ENCODE data around the gene AHI1.

The AHI1 gene

GRCh38 chr6:135295085-135295484 lies 202.5 kb downstream of the AHI1 start:
- H3K4me3 Mint-ChIP-seq = no peak overlapping the region

GRCh38 chr6:135291288-135292076 lies 206.1 kb downstream of the AHI1 start:
- H3K4me1 Mint-ChIP-seq = no peaks in the 10 kb centered on the region
- no peak overlapping the region for H3K27ac Mint-ChIP-seq
- H3K27me3 Mint-ChIP-seq = no peaks in the 10 kb centered on the region
- H3K36me3 Mint-ChIP-seq = peaks cover 20% of the 10 kb centered on the region
- peaks cover 9% of the 10 kb centered on the region for H3K9me3 Mint-ChIP-seq
- no peak overlapping the region for H3K4me3 Mint-ChIP-seq

More at GRCh38 chr6:135295085-135295484, 202.5 kb downstream of the AHI1 start:
- Mint-ChIP-seq H3K4me1 (peaks cover 6% of the 10 kb centered on the region), H3K36me3 (peaks cover 15% of the 10 kb centered on the region), H3K9me3 (peaks cover 10% of the 10 kb centered on the region), H3K27ac (no peak overlapping the region), H3K27me3 (no peaks in the 10 kb centered on the region)

GRCh38 chr6:135289816-135290215 lies 207.7 kb downstream of the AHI1 start:
- Mint-ChIP-seq H3K36me3 (peaks cover 18% of the 10 kb centered on the region), H3K27ac (no peak overlapping the region), H3K4me3 (no peak overlapping the region), H3K4me1 (no peaks in the 10 kb centered on the region), H3K9me3 (no peaks in the 10 kb centered on the region), H3K27me3 (no peaks in the 10 kb centered on the region)

- Mint-ChIP-seq H3K9me3 (no peaks in the 10 kb centered on the region), H3K36me3 (peaks cover 15% of the 10 kb centered on the region), H3K4me3 (no peak overlapping the region), H3K27me3 (no peaks in the 10 kb centered on the region), H3K4me1 (no peaks in the 10 kb centered on the region), H3K27ac (no peak overlapping the region)
Observed at GRCh38 chr6:135286962-135287538, 210.5 kb downstream of the AHI1 start.

GRCh38 chr6:135285165-135285564 lies 212.4 kb downstream of the AHI1 start:
- H3K36me3 Mint-ChIP-seq = peaks cover 15% of the 10 kb centered on the region
- H3K27me3 Mint-ChIP-seq = no peaks in the 10 kb centered on the region
- no peaks in the 10 kb centered on the region for H3K4me1 Mint-ChIP-seq
- H3K9me3 Mint-ChIP-seq = no peaks in the 10 kb centered on the region
- no peak overlapping the region for H3K27ac Mint-ChIP-seq
- H3K4me3 Mint-ChIP-seq = no peak overlapping the region

GRCh38 chr6:135283926-135284325 lies 213.6 kb downstream of the AHI1 start:
- no peaks in the 10 kb centered on the region for H3K9me3 Mint-ChIP-seq
- H3K27ac Mint-ChIP-seq = no peak overlapping the region
- H3K27me3 Mint-ChIP-seq = no peaks in the 10 kb centered on the region
- peaks cover 15% of the 10 kb centered on the region for H3K36me3 Mint-ChIP-seq
- no peak overlapping the region for H3K4me3 Mint-ChIP-seq
- H3K4me1 Mint-ChIP-seq = no peaks in the 10 kb centered on the region

- no peak overlapping the region for H3K27ac Mint-ChIP-seq
- H3K27me3 Mint-ChIP-seq = no peaks in the 10 kb centered on the region
- no peaks in the 10 kb centered on the region for H3K9me3 Mint-ChIP-seq
- H3K36me3 Mint-ChIP-seq = peaks cover 13% of the 10 kb centered on the region
- H3K4me1 Mint-ChIP-seq = no peaks in the 10 kb centered on the region
- H3K4me3 Mint-ChIP-seq = no peak overlapping the region
Observed at GRCh38 chr6:135282395-135282794, 215.1 kb downstream of the AHI1 start.

- Mint-ChIP-seq H3K9me3 (no peaks in the 10 kb centered on the region), H3K4me3 (no peak overlapping the region), H3K27ac (no peak overlapping the region), H3K4me1 (no peaks in the 10 kb centered on the region), H3K36me3 (peaks cover 10% of the 10 kb centered on the region), H3K27me3 (no peaks in the 10 kb centered on the region)
Observed at GRCh38 chr6:135281964-135282363, 215.6 kb downstream of the AHI1 start.

GRCh38 chr6:135281227-135281626 lies 216.3 kb downstream of the AHI1 start:
- no peak overlapping the region for H3K27ac Mint-ChIP-seq
- H3K9me3 Mint-ChIP-seq = no peaks in the 10 kb centered on the region
- H3K27me3 Mint-ChIP-seq = no peaks in the 10 kb centered on the region
- peaks cover 7% of the 10 kb centered on the region for H3K36me3 Mint-ChIP-seq
- no peaks in the 10 kb centered on the region for H3K4me1 Mint-ChIP-seq
- H3K4me3 Mint-ChIP-seq = no peak overlapping the region

GRCh38 chr6:135280375-135281136 lies 217.0 kb downstream of the AHI1 start:
- Mint-ChIP-seq H3K4me1 (no peaks in the 10 kb centered on the region), H3K9me3 (no peaks in the 10 kb centered on the region), H3K27me3 (no peaks in the 10 kb centered on the region)

GRCh38 chr6:135277422-135277821 lies 220.1 kb downstream of the AHI1 start:
- H3K9me3 Mint-ChIP-seq = no peaks in the 10 kb centered on the region
- peaks cover 3% of the 10 kb centered on the region for H3K27me3 Mint-ChIP-seq
- H3K27ac Mint-ChIP-seq = no peak overlapping the region
- no peaks in the 10 kb centered on the region for H3K4me1 Mint-ChIP-seq
- no peak overlapping the region for H3K4me3 Mint-ChIP-seq
- H3K36me3 Mint-ChIP-seq = peaks cover 4% of the 10 kb centered on the region

More at GRCh38 chr6:135280375-135281136, 217.0 kb downstream of the AHI1 start:
- Mint-ChIP-seq H3K27ac (no peak overlapping the region), H3K36me3 (peaks cover 4% of the 10 kb centered on the region), H3K4me3 (no peak overlapping the region)

GRCh38 chr6:135274561-135275293 lies 222.8 kb downstream of the AHI1 start:
- Mint-ChIP-seq H3K36me3 (peaks cover 4% of the 10 kb centered on the region), H3K4me1 (no peaks in the 10 kb centered on the region), H3K9me3 (no peaks in the 10 kb centered on the region), H3K27ac (no peak overlapping the region), H3K4me3 (no peak overlapping the region), H3K27me3 (peaks cover 3% of the 10 kb centered on the region)

GRCh38 chr6:135271626-135272025 lies 225.9 kb downstream of the AHI1 start:
- Mint-ChIP-seq H3K27me3 (peaks cover 3% of the 10 kb centered on the region), H3K4me3 (no peak overlapping the region), H3K4me1 (no peaks in the 10 kb centered on the region), H3K9me3 (no peaks in the 10 kb centered on the region), H3K36me3 (no peaks in the 10 kb centered on the region), H3K27ac (no peak overlapping the region)

GRCh38 chr6:135270676-135271536 lies 226.6 kb downstream of the AHI1 start:
- H3K4me1 Mint-ChIP-seq = no peaks in the 10 kb centered on the region
- H3K9me3 Mint-ChIP-seq = no peaks in the 10 kb centered on the region
- no peak overlapping the region for H3K27ac Mint-ChIP-seq
- peaks cover 3% of the 10 kb centered on the region for H3K27me3 Mint-ChIP-seq
- no peak overlapping the region for H3K4me3 Mint-ChIP-seq
- no peaks in the 10 kb centered on the region for H3K36me3 Mint-ChIP-seq

- no peaks in the 10 kb centered on the region for H3K4me1 Mint-ChIP-seq
- no peak overlapping the region for H3K27ac Mint-ChIP-seq
- no peaks in the 10 kb centered on the region for H3K9me3 Mint-ChIP-seq
- no peaks in the 10 kb centered on the region for H3K27me3 Mint-ChIP-seq
- H3K4me3 Mint-ChIP-seq = no peak overlapping the region
- no peaks in the 10 kb centered on the region for H3K36me3 Mint-ChIP-seq
Observed at GRCh38 chr6:135269481-135269891, 228.1 kb downstream of the AHI1 start.
